Trophoblast cell (in vitro differentiated cells and primary cell): Measurements from ENCODE around the gene MT1B.

ENCODE experiments used
- DNase-seq, 2 donors: peaks; one replicate each; pipeline ENCODE4 v3.0.0-alpha.2; 2016
- H2AFZ ChIP-seq: 2 replicates; pipeline ENCODE4 v1.6.1; 2013; ENCODE audit warnings: low read length, moderate library complexity, mild to moderate bottlenecking; ENCODE audit not compliant: insufficient read depth, poor library complexity
- H2AK5ac ChIP-seq: 2 replicates; pipeline ENCODE4 v1.6.1; 2013; ENCODE audit warnings: mild to moderate bottlenecking, low read length
- H2BK120ac ChIP-seq: 2 replicates; pipeline ENCODE4 v1.6.1; 2013; ENCODE audit warnings: low read length, mild to moderate bottlenecking, moderate library complexity; ENCODE audit not compliant: insufficient read depth, poor library complexity
- H2BK12ac ChIP-seq: 2 replicates; pipeline ENCODE4 v1.6.1; 2013; ENCODE audit warnings: mild to moderate bottlenecking, low read length, moderate library complexity
- H2BK5ac ChIP-seq: 2 replicates; pipeline ENCODE4 v1.6.1; 2013; ENCODE audit warnings: low read length, low read depth, moderate library complexity, mild to moderate bottlenecking; ENCODE audit not compliant: poor library complexity
- H3K14ac ChIP-seq: 2 replicates; pipeline ENCODE4 v1.6.1; 2013; ENCODE audit warnings: mild to moderate bottlenecking, low read length
- H3K18ac ChIP-seq: 2 replicates; pipeline ENCODE4 v1.6.1; 2013; ENCODE audit warnings: mild to moderate bottlenecking, low read length
- H3K23ac ChIP-seq: 2 replicates; pipeline ENCODE4 v1.6.1; 2013; ENCODE audit warnings: low read length
- H3K27ac ChIP-seq: 2 replicates; pipeline ENCODE4 v1.5.1; 2013; ENCODE audit warnings: low read depth, mild to moderate bottlenecking, inconsistent platforms, low read length, moderate library complexity
- H3K27me3 ChIP-seq: 2 replicates; pipeline ENCODE4 v1.6.1; 2013; ENCODE audit warnings: inconsistent platforms, mild to moderate bottlenecking, low read length, moderate library complexity; ENCODE audit not compliant: insufficient read depth
- H3K36me3 ChIP-seq, 2 experiments: 1 replicate in 1 of 2; 2 replicates in 1 of 2; pipeline ENCODE4 v1.6.1; 2013; ENCODE audit warnings: low read length in 2 of 2, mild to moderate bottlenecking in 2 of 2, moderate library complexity in 1 of 2; ENCODE audit not compliant: insufficient read depth in 2 of 2, control insufficient read depth in 1 of 2
- H3K4ac ChIP-seq: 2 replicates; pipeline ENCODE4 v1.6.1; 2013; ENCODE audit warnings: low read depth, mild to moderate bottlenecking, low read length, moderate library complexity
- H3K4me1 ChIP-seq, 2 experiments: 1 replicate in 1 of 2; 2 replicates in 1 of 2; pipeline ENCODE4 v1.6.1; 2013; ENCODE audit warnings: low read length in 2 of 2, mild to moderate bottlenecking in 2 of 2, moderate library complexity in 1 of 2; ENCODE audit not compliant: insufficient read depth in 2 of 2, control insufficient read depth in 1 of 2
- H3K4me2 ChIP-seq: 2 replicates; pipeline ENCODE4 v1.6.1; 2013; ENCODE audit warnings: inconsistent platforms, mild to moderate bottlenecking, low read length, moderate library complexity
- H3K4me3 ChIP-seq: 2 replicates; pipeline ENCODE4 v1.5.1; 2013; ENCODE audit warnings: mild to moderate bottlenecking, low read depth, low read length, inconsistent platforms
- H3K79me1 ChIP-seq: one replicate; pipeline ENCODE4 v1.6.1; 2013; ENCODE audit warnings: low read length
- H3K79me2 ChIP-seq: 2 replicates; pipeline ENCODE4 v1.6.1; 2013; ENCODE audit warnings: low read length, mild to moderate bottlenecking; ENCODE audit not compliant: control insufficient read depth, insufficient read depth, poor library complexity
- H3K9ac ChIP-seq: 2 replicates; pipeline ENCODE4 v1.6.1; 2013; ENCODE audit warnings: mild to moderate bottlenecking, low read length
- H3K9me3 ChIP-seq: 2 replicates; pipeline ENCODE4 v1.6.1; 2013; ENCODE audit warnings: low read depth, mild to moderate bottlenecking, control low read depth, inconsistent platforms, low read length; ENCODE audit not compliant: insufficient read depth
- H4K12ac ChIP-seq: 2 replicates; pipeline ENCODE4 v1.6.1; 2013; ENCODE audit warnings: low read depth, mild to moderate bottlenecking, low read length, moderate library complexity
- H4K8ac ChIP-seq: 2 replicates; pipeline ENCODE4 v1.6.1; 2013; ENCODE audit warnings: low read depth, mild to moderate bottlenecking, low read length, moderate library complexity
- H4K91ac ChIP-seq: one replicate; pipeline ENCODE4 v1.6.1; 2013; ENCODE audit warnings: low read depth, mild to moderate bottlenecking, low read length, moderate library complexity
- WGBS: extraction: QIAGEN DNeasy Blood & Tissue Kit; methylation state at CpG from one replicate; pipeline ENCODE4 v1.1.7; 2013; ENCODE audit warnings: missing lambda C conversion rate; ENCODE audit not compliant: insufficient read length, insufficient coverage; ENCODE audit errors: extremely low coverage; 5-methylcytosine and 5-hydroxymethylcytosine counted together

Gene MT1B

GRCh38 chr16:56640076-56640475 is 11.6 kb upstream of the MT1B start:
- no peak overlapping the region for H4K12ac ChIP-seq
- H3K27ac ChIP-seq, result no peak overlapping the region
- no peak overlapping the region for H3K18ac ChIP-seq
- H2BK5ac ChIP-seq, result no peak overlapping the region
- H2BK120ac ChIP-seq, result no peak overlapping the region
- H3K79me1 ChIP-seq, result no peaks in the 10 kb centered on the region
- no CpG with 5 or more reads among the region's 1 CpG for WGBS
- no peak overlapping the region for H3K9ac ChIP-seq
- H2BK12ac ChIP-seq, result no peak overlapping the region
- H3K9me3 ChIP-seq, result peaks cover 9% of the 10 kb centered on the region
- no peak overlapping the region for H2AK5ac ChIP-seq
- H4K91ac ChIP-seq, result no peak overlapping the region
- H2AFZ ChIP-seq, result no peak overlapping the region
- peaks cover 3 to 5% of the 10 kb centered on the region in 2 experiments for H3K4me1 ChIP-seq
- H3K4ac ChIP-seq, result no peak overlapping the region
- H3K79me2 ChIP-seq, result no peaks in the 10 kb centered on the region
- H3K4me3 ChIP-seq, result no peak overlapping the region
- H3K14ac ChIP-seq, result no peak overlapping the region
- H3K4me2 ChIP-seq, result no peak overlapping the region
- H3K36me3 ChIP-seq, result no peaks in the 10 kb centered on the region
- peak in 1 of 2 donors; percentile 53 for DNase-seq
- H3K23ac ChIP-seq, result no peak overlapping the region
- H4K8ac ChIP-seq, result no peak overlapping the region
- H3K27me3 ChIP-seq, result peaks cover 87% of the 10 kb centered on the region

DNA sequence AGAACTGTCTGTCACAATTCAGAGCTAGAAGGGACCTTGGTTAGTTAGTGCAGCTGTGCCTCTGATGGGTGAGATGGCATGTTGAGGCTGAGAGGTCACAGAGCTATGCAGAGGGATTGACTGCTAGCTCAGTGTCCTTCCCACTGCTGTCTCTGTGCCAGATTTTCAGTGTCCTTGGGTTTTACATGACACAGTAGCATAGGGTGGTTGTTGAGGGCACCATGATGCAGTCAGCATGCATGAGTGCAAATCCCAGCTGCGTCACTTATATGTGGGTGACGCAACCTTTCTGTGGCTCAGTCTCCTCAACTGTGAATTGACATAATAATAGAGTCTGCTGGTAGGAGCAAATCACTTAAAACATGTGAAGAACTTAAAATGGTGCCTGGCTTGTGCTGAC is 10.5 kb upstream of the MT1B start:
- Histone ChIP-seq H3K9me3 (peaks cover 8% of the 10 kb centered on the region), H3K4me3 (no peak overlapping the region), H3K14ac (no peak overlapping the region), H2BK5ac (no peak overlapping the region), H4K91ac (no peak overlapping the region), H3K79me2 (no peaks in the 10 kb centered on the region), H2BK12ac (no peak overlapping the region), H3K4ac (no peak overlapping the region), H3K23ac (no peak overlapping the region), H4K12ac (no peak overlapping the region), H4K8ac (no peak overlapping the region), H3K18ac (no peak overlapping the region), H3K36me3 (no peaks in the 10 kb centered on the region), H3K27me3 (peaks cover 78% of the 10 kb centered on the region), H2BK120ac (no peak overlapping the region), H3K4me1 (peaks cover 3 to 5% of the 10 kb centered on the region in 2 experiments), H3K79me1 (no peaks in the 10 kb centered on the region), H2AFZ (no peak overlapping the region), H3K4me2 (no peak overlapping the region), H2AK5ac (no peak overlapping the region), H3K9ac (no peak overlapping the region), H3K27ac (no peak overlapping the region)
- DNase-seq, result peak; percentile 75 to 91
- no CpG with 5 or more reads among the region's 2 CpGs for WGBS

DNA sequence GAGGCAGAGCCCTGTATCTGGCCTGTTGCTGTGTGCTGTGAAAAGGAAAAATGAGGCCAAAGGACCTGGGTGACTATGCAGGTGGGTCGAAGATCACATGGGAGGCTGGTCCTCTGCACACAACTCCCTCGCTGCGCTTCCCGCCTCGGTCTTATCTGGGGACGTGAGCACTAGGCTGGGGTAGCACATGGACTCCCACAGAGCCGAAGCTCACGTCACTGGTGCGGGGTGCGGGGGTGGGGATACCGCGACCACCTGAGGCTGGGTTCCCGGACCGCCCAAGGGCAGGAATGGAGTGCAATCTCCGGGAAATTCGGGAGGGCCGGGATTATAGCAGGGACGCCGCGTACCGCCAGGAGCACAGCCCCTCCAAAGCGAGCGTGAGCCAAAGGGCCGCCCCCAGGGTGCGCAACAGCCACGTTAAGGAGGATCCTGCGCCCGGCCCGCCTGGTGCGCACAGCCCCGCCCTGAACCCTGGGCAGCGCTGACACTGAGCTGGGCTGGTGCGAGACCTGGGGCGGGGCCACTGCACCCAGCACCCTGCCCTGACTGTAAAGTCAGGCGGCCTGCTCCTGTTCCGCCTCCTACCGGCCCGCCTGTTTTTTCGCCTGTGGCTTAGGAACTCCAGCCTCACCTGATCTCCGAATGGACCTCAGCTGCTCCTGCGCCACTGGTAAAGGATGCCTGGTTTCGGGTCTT is 8.5 kb upstream of the MT1B start:
- peak; percentile 83 to 85 for DNase-seq
- Histone ChIP-seq H3K79me1 (no peaks in the 10 kb centered on the region), H3K4ac (no peak overlapping the region), H3K4me3 (no peak overlapping the region), H2BK12ac (no peak overlapping the region), H2BK120ac (no peak overlapping the region), H3K4me2 (no peak overlapping the region), H3K14ac (no peak overlapping the region), H3K27ac (no peak overlapping the region), H2BK5ac (no peak overlapping the region), H3K23ac (no peak overlapping the region), H3K79me2 (no peaks in the 10 kb centered on the region), H2AFZ (no peak overlapping the region), H2AK5ac (no peak overlapping the region), H4K8ac (no peak overlapping the region), H3K27me3 (peaks cover 73% of the 10 kb centered on the region), H4K91ac (no peak overlapping the region), H3K4me1 (peaks cover under 1 to 3% of the 10 kb centered on the region in 2 experiments), H3K18ac (no peak overlapping the region), H3K9ac (no peak overlapping the region), H3K36me3 (no peaks in the 10 kb centered on the region), H4K12ac (no peak overlapping the region), H3K9me3 (peaks cover 4% of the 10 kb centered on the region)
- WGBS, result no CpG with 5 or more reads among the region's 42 CpGs

GRCh38 chr16:56643833-56644232 is 7.9 kb upstream of the MT1B start:
- H3K4me1 ChIP-seq, result peaks cover 0 to 3% of the 10 kb centered on the region in 2 experiments
- H2BK5ac ChIP-seq, result no peak overlapping the region
- H3K79me2 ChIP-seq, result no peaks in the 10 kb centered on the region
- no peak overlapping the region for H3K4me2 ChIP-seq
- H3K4ac ChIP-seq, result no peak overlapping the region
- H3K23ac ChIP-seq, result no peak overlapping the region
- no peak overlapping the region for H2BK12ac ChIP-seq
- H4K91ac ChIP-seq, result no peak overlapping the region
- H3K14ac ChIP-seq, result no peak overlapping the region
- WGBS, result no CpG with 5 or more reads among the region's 5 CpGs
- no peak overlapping the region for H4K8ac ChIP-seq
- H3K27ac ChIP-seq, result no peak overlapping the region
- no peak overlapping the region for H3K18ac ChIP-seq
- H2BK120ac ChIP-seq, result no peak overlapping the region
- no peaks in the 10 kb centered on the region for H3K79me1 ChIP-seq
- no peak overlapping the region for H2AFZ ChIP-seq
- H3K36me3 ChIP-seq, result no peaks in the 10 kb centered on the region
- peaks cover 3% of the 10 kb centered on the region for H3K9me3 ChIP-seq
- H3K27me3 ChIP-seq, result peaks cover 72% of the 10 kb centered on the region
- H2AK5ac ChIP-seq, result no peak overlapping the region
- no peak overlapping the region for H3K4me3 ChIP-seq
- no peak overlapping the region for H3K9ac ChIP-seq
- DNase-seq, result no peak
- no peak overlapping the region for H4K12ac ChIP-seq
